Lung microvascular endothelial cell (primary cell): Measurements from ENCODE around the gene CTSS. TPM values are rescaled to one million over a fixed set of nuclear protein-coding genes. Genes with fewer than 3 reads are reported as not detected.

Experiments
- DNase-seq, 2 donors: peaks; one replicate each; pipeline versions ENCODE4 v3.0.0 to v3.0.0-alpha.2; 2010; ENCODE audit warnings: low read depth in 2 of 2
- total RNA-seq: library from RNA; depleted of rRNA; stranded (reverse); fragments of >200 nt; gene quantifications from 2 replicates; pipeline ENCODE4 v1.2.1, GENCODE V29; 2014

The CTSS gene
- total RNA-seq, 1 donor from 2014 or later, result 38.3 TPM

- no peak for DNase-seq
These were observed 62.2 kb downstream of the CTSS start for GRCh38 chr1:150703427-150703826.

- peak; percentile 99 for DNase-seq
These were observed 68.3 kb downstream of the CTSS start, which contains the start of gene GOLPH3L for GRCh38 chr1:150696995-150697927. TSS of gene GOLPH3L (minus strand) at chr1:150697154. CDS start at chr1:150694838, 2,316 bp downstream.

GRCh38 chr1:150696590-150696989 lies 69.0 kb downstream of the CTSS start:
- DNase-seq, result peak in 1 of 2 donors; percentile 15

GRCh38 chr1:150696162-150696561 lies 69.4 kb downstream of the CTSS start:
- DNase-seq, result peak in 1 of 2 donors; percentile 10

GRCh38 chr1:150695561-150695960 lies 70.0 kb downstream of the CTSS start:
- DNase-seq, result peak in 1 of 2 donors; percentile 21

GRCh38 chr1:150692720-150693119 lies 72.9 kb downstream of the CTSS start:
- peak; percentile 74 to 86 for DNase-seq

- DNase-seq, result peak; percentile 54 to 77
These were observed 76.8 kb downstream of the CTSS start for GRCh38 chr1:150688763-150689162.

GRCh38 chr1:150686275-150686674 lies 79.3 kb downstream of the CTSS start:
- DNase-seq, result no peak

- DNase-seq, result no peak
These were observed 81.7 kb downstream of the CTSS start for GRCh38 chr1:150683914-150684313.

Other genes starting within 250 kb of the CTSS start
- 0.20 and 0.22 TPM in 2 replicates for gene ADAMTSL4, start 216.4 kb downstream of the CTSS start, total RNA-seq
- gene MCL1, start 186.2 kb downstream of the CTSS start, total RNA-seq, result 114 and 208 TPM in 2 replicates
- gene ENSA, start 136.2 kb downstream of the CTSS start, total RNA-seq, result 66.0 and 75.2 TPM in 2 replicates
- gene GOLPH3L, start 68.6 kb downstream of the CTSS start, total RNA-seq, result 9.1 and 10.0 TPM in 2 replicates
- gene HORMAD1, start 44.9 kb downstream of the CTSS start, total RNA-seq, result 0.20 TPM in 1 of 2 replicates, not detected in the other
- gene CTSK, start 42.5 kb upstream of the CTSS start, total RNA-seq, result 0.60 and 0.65 TPM in 2 replicates
- gene ARNT, start 110.8 kb upstream of the CTSS start, total RNA-seq, result 12.9 and 19.0 TPM in 2 replicates
- not detected in 2 replicates for gene CTXND2, start 121.4 kb upstream of the CTSS start, total RNA-seq
- gene SETDB1, start 160.6 kb upstream of the CTSS start, total RNA-seq, result 21.1 and 28.6 TPM in 2 replicates
- 66.7 and 97.4 TPM in 2 replicates for gene CERS2, start 209.1 kb upstream of the CTSS start, total RNA-seq
- gene ANXA9, start 216.5 kb upstream of the CTSS start, total RNA-seq, result not detected in 2 replicates
- gene MINDY1, start 241.1 kb upstream of the CTSS start, total RNA-seq, result 7.6 and 9.9 TPM in 2 replicates
- 3.5 and 5.6 TPM in 2 replicates for gene PRUNE1, start 242.7 kb upstream of the CTSS start, total RNA-seq